ENCODE results near the gene PTPRC. TPM values are rescaled to one million over a fixed set of nuclear protein-coding genes. Genes with fewer than 3 reads are reported as not detected.

PTPRC gene
- total RNA-seq, 2 experiments from 2014 or later, result 177 to 241 TPM

- Histone ChIP-seq H3K79me2 (ENCODE audit: insufficient read depth, low read depth, low read length) (peaks cover 4% of the 10 kb centered on the region; the same call in 1 of the 2 replicates), H3K4me2 (ENCODE audit: low read length) (no peak overlapping the region), H3K4me1 (ENCODE audit: insufficient read depth, low read length, poor library complexity, severe bottlenecking) (no peaks in the 10 kb centered on the region), H3K36me3 (ENCODE audit: insufficient read depth, low read length) (peaks cover 99% of the 10 kb centered on the region), H3K4me3 (ENCODE audit: low read depth, low read length, poor library complexity, severe bottlenecking) (no peak overlapping the region), H3K9me3 (ENCODE audit: low read length) (peaks cover 25% of the 10 kb centered on the region; the same call in 1 of the 2 replicates), H3K9me2 (ENCODE audit: insufficient read depth, low read length) (no peaks in the 10 kb centered on the region), H4K20me1 (ENCODE audit: insufficient read depth, low read length) (no peaks in the 10 kb centered on the region), H2AFZ (ENCODE audit: low read length) (no peak overlapping the region), H3K27ac (ENCODE audit: low read depth, low read length, poor library complexity, severe bottlenecking) (no peak overlapping the region)
- DNase-seq (ENCODE audit: low spot score), result no peak
- ChIA-PET POLR2A (interaction anchor here (0.5 to 1.7 kb wide), 3 partner anchors 15 to 808 kb away, joined by 3 to 6 read pairs (median 4); no protein-coding TSS in a partner anchor), CTCF (ENCODE audit: unreplicated experiment) (no interaction called here)
- BruUV-seq (replicated peaks), result no TSS peak
- intact Hi-C loops (cut with micrococcal nuclease; ENCODE audit: unreplicated experiment), result no loop called here
- TF ChIP-seq CTCF (conservative IDR thresholded peaks at IDR 0.05; ENCODE audit: low read length) (no peak), EZH2phosphoT487 (IDR thresholded peaks at IDR 0.05; ENCODE audit: borderline replicate concordance, low read depth, low read length) (no peak)
These were observed 95.6 kb downstream of the PTPRC start for GRCh38 chr1:198734323-198735008.

GRCh38 chr1:198741744-198742143 is 102.9 kb downstream of the PTPRC start:
- TF ChIP-seq EZH2phosphoT487 (IDR thresholded peaks at IDR 0.05; ENCODE audit: borderline replicate concordance, low read depth, low read length) (no peak), CTCF (conservative IDR thresholded peaks at IDR 0.05; ENCODE audit: low read length) (no peak)
- Histone ChIP-seq H3K4me1 (ENCODE audit: insufficient read depth, low read length, poor library complexity, severe bottlenecking) (no peaks in the 10 kb centered on the region), H3K36me3 (ENCODE audit: insufficient read depth, low read length) (peaks cover 100% of the 10 kb centered on the region), H3K27ac (ENCODE audit: low read depth, low read length, poor library complexity, severe bottlenecking) (no peak overlapping the region), H3K9me3 (ENCODE audit: low read length) (peaks cover 16% of the 10 kb centered on the region; the same call in 1 of the 2 replicates), H4K20me1 (ENCODE audit: insufficient read depth, low read length) (no peaks in the 10 kb centered on the region), H2AFZ (ENCODE audit: low read length) (no peak overlapping the region), H3K4me3 (ENCODE audit: low read depth, low read length, poor library complexity, severe bottlenecking) (no peak overlapping the region), H3K9me2 (ENCODE audit: insufficient read depth, low read length) (no peaks in the 10 kb centered on the region), H3K79me2 (ENCODE audit: insufficient read depth, low read depth, low read length) (0 out of 2 replicates have a peak, but pooled peaks cover 4% of the 10 kb centered on the region), H3K4me2 (ENCODE audit: low read length) (no peak overlapping the region)
- ChIA-PET POLR2A (interaction anchor here (0.7 kb wide), 2 partner anchors 18 to 19 kb away, joined by 3 to 6 read pairs; no protein-coding TSS in a partner anchor), CTCF (ENCODE audit: unreplicated experiment) (no interaction called here)
- intact Hi-C loops (cut with micrococcal nuclease; ENCODE audit: unreplicated experiment), result loop anchor here (1.0 kb wide), 1 partner anchor 15 kb away; no protein-coding TSS in a partner anchor
- DNase-seq (ENCODE audit: low spot score), result no peak
- BruUV-seq (replicated peaks), result no TSS peak

GRCh38 chr1:198747127-198747526 is 108.3 kb downstream of the PTPRC start:
- H3K36me3 ChIP-seq (ENCODE audit: insufficient read depth, low read length), result peaks cover 100% of the 10 kb centered on the region
- no peak overlapping the region for H3K27ac ChIP-seq (ENCODE audit: low read depth, low read length, poor library complexity, severe bottlenecking)
- no peaks in the 10 kb centered on the region for H3K9me2 ChIP-seq (ENCODE audit: insufficient read depth, low read length)
- no peaks in the 10 kb centered on the region for H4K20me1 ChIP-seq (ENCODE audit: insufficient read depth, low read length)
- H3K4me3 ChIP-seq (ENCODE audit: low read depth, low read length, poor library complexity, severe bottlenecking), result no peak overlapping the region
- TF ChIP-seq CTCF (conservative IDR thresholded peaks at IDR 0.05; ENCODE audit: low read length), result no peak
- no peak for TF ChIP-seq EZH2phosphoT487 (IDR thresholded peaks at IDR 0.05; ENCODE audit: borderline replicate concordance, low read depth, low read length)
- POLR2A ChIA-PET, result interaction anchor here (0.7 to 6.0 kb wide), 3 partner anchors 11 to 168 kb away, joined by 3 to 35 read pairs (median 4); no protein-coding TSS in a partner anchor
- H3K9me3 ChIP-seq (ENCODE audit: low read length), result no peaks in the 10 kb centered on the region
- BruUV-seq (replicated peaks), result no TSS peak
- intact Hi-C loops (cut with micrococcal nuclease; ENCODE audit: unreplicated experiment), result no loop called here
- no peaks in the 10 kb centered on the region for H3K4me1 ChIP-seq (ENCODE audit: insufficient read depth, low read length, poor library complexity, severe bottlenecking)
- H2AFZ ChIP-seq (ENCODE audit: low read length), result no peak overlapping the region
- no peak overlapping the region for H3K4me2 ChIP-seq (ENCODE audit: low read length)
- CTCF ChIA-PET (ENCODE audit: unreplicated experiment), result no interaction called here
- no peak for DNase-seq (ENCODE audit: low spot score)
- H3K79me2 ChIP-seq (ENCODE audit: insufficient read depth, low read depth, low read length), result no peaks in the 10 kb centered on the region

Measured in OCI-LY7 (cell line).